ENCODE data around the gene LBH.

The LBH gene

DNA sequence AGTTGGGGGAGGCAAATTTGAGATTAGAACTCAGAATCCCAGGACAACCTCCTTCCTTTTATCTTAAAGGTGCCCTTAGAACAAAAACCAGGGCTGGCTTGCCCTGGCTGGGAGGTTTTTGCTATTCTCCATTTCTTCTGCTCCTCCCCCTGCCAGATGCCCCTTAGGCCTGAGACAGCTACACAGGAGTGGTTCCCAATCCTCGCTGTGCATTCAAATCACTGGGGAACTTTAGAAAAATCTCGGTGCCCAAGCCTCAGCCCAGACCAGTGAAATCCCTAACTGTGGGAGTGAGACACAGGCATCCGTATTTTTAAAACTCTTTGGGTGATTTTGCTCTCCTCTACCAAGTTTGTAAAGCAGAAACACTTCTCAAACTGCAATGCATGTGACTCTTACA, 38.8 kb downstream of the LBH start:
- no peak overlapping the region for H3K27ac ChIP-seq
- no peak for DNase-seq (ENCODE audit: low read depth, low spot score)

GRCh38 chr2:30271301-30271700, 40.0 kb downstream of the LBH start:
- DNase-seq (ENCODE audit: low read depth, low spot score): no peak
- no peak overlapping the region for H3K27ac ChIP-seq

GRCh38 chr2:30272286-30272685, 41.0 kb downstream of the LBH start:
- no peak overlapping the region for H3K27ac ChIP-seq
- no peak for DNase-seq (ENCODE audit: low read depth, low spot score)

- H3K27ac ChIP-seq: peak overlapping the region; percentile 86
- DNase-seq (ENCODE audit: low read depth, low spot score): no peak
These were observed 41.6 kb downstream of the LBH start for GRCh38 chr2:30272761-30273573.

DNA sequence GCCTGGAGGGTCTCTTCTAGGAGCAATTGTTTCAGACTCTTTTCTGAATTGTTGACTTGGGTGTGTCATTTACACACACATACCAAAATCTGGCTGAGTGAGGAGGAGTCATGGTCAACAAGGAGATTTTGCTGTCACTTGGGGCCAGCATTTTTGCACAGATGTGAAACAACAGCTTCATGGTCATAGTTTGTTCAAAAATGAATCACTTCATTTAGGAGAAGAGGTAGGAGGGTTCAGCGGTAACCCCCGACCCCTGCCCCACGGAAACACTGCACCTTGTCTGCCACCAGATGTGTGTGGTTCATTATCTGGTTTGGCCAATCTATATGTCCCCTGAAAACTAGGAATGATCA, 42.2 kb downstream of the LBH start:
- DNase-seq (ENCODE audit: low read depth, low spot score): no peak
- H3K27ac ChIP-seq: peak overlapping the region; percentile 86

DNA sequence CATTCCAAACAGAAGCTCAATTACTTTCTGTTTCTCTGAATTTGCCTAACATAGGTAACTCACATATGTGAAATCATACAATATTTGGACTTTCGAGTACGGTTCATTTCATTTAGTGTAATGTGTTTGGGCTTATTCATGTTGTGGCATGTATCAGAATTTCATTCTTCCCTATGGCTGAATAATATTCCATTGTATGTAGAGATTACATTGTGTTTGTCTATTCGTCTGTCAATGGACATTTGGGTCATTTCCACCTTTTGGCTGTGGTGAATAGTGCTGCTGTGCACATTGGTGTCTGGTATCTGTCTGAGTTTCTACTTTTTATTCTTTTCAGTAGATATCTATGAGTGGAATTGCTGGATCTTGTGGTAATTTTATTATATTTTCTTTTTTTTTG, 43.9 kb downstream of the LBH start:
- H3K27ac ChIP-seq: peak overlapping the region; percentile 86
- DNase-seq (ENCODE audit: low read depth, low spot score): peak; percentile 82

- no peak overlapping the region for H3K27ac ChIP-seq
- no peak for DNase-seq (ENCODE audit: low read depth, low spot score)
These were observed 45.1 kb downstream of the LBH start for GRCh38 chr2:30276455-30276911.

DNA sequence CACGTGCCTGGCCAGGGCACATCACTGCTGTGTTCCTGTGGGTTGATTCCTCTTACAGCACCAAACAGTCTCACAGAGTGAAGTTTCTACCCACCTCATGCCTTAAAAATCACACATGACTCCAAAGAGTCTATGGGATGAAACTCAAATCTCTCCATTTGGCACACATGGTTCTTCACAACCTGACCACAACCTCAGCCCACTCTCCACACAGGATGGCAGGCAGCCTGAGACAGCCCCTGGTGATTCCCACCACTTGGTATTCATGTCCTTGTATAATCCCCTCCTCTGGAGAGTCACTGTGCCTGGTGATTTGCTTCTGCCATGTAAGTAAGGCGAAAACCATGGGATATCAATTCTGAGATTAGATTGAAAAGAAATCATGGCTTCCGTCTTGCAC, 46.2 kb downstream of the LBH start:
- H3K27ac ChIP-seq: no peak overlapping the region
- no peak for DNase-seq (ENCODE audit: low read depth, low spot score)

GRCh38 chr2:30278419-30278818, 47.1 kb downstream of the LBH start:
- no peak overlapping the region for H3K27ac ChIP-seq
- no peak for DNase-seq (ENCODE audit: low read depth, low spot score)

DNA sequence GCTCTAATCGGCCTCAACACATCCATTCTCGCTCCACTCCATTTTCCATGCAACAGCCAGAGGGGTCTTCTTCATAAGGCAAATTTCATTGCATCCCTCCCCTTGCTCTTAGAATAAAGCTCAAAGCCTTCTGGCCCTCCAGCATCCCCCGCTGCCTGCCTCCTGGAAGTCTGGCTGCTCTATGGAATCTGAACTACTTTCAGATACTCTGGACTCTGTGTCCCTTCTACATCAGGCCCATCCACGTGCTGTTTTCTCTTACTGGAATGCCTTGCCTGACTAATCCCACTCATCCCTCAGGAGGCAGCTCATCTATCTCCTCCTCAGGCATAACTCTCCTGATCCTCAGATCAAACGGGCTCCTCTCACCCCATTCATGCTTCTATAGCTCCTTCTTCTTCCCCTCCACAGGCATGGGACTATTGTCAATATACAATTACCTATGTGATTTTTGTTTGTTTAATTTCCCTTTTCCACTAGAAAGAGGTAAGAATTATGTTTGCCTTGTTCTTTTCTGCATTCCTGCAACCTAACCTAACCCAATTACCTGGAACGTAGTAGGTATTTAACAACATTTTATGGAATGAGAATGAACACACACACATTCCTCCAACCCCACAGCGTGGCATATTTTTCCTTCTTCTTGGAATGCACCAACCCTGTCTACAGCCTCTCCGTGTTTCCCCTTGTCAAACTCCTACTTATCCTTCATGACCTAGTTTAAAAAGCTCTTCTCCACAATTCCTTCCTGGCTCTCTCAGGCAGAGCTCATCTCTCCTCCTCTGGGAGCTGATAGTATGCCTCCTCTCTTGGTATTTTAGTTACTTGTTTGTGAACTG, 49.5 kb downstream of the LBH start:
- H3K27ac ChIP-seq: no peak overlapping the region
- DNase-seq (ENCODE audit: low read depth, low spot score): no peak

DNA sequence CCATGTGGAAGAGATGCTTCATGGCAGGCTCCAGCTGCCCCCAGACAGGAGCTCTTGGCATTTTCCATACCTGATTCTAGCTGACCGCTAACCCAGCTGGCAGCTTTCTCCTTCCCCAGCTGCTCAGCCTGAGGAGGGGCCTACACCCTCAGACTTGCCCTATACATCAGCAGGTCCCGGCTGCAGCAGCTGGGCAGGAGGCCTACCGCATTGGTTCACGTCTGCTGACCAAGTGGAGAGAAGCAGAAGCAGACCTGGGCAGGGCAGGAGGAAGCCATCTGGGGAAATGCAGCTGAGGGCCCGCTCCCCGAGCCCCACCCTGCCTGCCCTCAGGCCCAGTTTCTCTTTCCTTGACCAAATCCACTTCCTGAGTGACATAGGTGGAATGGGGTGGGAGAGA, 50.7 kb downstream of the LBH start:
- no peak for DNase-seq (ENCODE audit: low read depth, low spot score)
- no peak overlapping the region for H3K27ac ChIP-seq

DNA sequence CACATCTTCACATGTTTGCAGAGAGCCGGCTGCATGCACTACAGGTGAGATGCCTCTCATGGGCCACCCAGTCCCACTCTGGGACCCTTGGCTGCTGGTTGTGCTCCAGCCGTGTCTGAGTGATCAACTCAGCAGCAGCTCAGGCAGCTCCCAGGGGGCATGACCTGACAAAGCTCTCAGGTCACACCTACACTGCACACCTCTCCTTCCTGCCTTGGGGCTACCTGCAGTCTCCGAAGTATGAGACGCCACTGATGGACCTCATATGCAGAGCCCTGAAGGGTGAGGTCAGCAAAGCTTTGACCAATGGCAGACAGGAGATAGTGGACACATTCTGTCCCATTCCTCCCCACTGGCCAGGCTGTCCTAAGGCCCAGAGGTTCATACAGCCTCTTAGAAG, 51.4 kb downstream of the LBH start:
- no peak for DNase-seq (ENCODE audit: low read depth, low spot score)
- no peak overlapping the region for H3K27ac ChIP-seq

DNA sequence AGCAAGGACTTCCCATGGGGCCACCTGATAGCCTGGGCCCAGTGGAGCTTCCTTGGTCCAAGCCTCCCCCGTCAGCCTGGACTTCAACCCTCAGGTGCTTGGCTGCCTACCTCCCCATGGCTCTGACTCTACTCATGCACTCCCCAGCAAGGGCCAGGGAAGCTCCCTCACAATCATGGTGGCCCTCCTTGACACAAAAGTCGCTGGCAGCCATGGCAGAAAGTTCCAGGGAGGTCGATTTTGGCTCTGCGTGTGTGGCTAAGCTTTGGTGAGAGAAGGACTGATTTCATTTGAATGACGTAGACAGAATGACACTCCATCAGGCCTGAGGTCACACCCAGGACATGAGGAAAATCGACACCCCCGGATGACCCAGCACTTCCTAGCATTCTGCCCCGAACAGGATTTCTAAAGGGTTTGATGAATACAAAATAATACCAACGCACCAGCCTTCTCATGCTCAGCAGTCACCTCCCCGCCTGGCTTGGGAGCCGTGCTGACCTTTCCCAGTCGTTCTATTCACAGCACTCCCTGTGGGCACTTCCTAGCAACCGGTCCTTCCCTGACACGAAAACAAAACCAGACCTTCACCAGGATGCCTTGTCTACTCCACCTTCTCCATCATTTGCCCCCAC, 52.7 kb downstream of the LBH start:
- no peak for DNase-seq (ENCODE audit: low read depth, low spot score)
- no peak overlapping the region for H3K27ac ChIP-seq

GRCh38 chr2:30285758-30286157, 54.4 kb downstream of the LBH start:
- H3K27ac ChIP-seq: no peak overlapping the region
- no peak for DNase-seq (ENCODE audit: low read depth, low spot score)

- DNase-seq (ENCODE audit: low read depth, low spot score): no peak
- H3K27ac ChIP-seq: no peak overlapping the region
These were observed 56.0 kb downstream of the LBH start for GRCh38 chr2:30287190-30287840.

- DNase-seq (ENCODE audit: low read depth, low spot score): no peak
- H3K27ac ChIP-seq: no peak overlapping the region
These were observed 56.7 kb downstream of the LBH start for GRCh38 chr2:30287857-30288513.

DNA sequence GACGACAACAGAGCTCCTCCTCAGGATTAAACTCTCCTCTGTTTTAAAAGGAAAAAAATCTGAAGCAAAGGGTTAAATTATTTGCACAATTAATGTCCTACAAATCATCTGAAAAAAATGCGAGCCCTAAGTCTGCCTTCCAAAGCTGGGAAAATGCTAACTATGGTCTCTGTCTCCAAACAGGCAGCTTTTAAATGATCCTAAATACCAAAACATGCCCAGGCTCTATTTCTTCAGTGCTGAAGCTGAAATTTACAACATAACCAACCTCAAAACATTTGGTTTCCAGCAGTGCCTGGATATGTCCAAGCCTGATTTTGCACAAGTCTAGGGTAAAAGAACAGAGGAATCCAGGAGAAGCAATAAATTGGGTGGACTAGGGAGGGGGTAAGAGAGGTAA, 57.2 kb downstream of the LBH start:
- DNase-seq (ENCODE audit: low read depth, low spot score): no peak
- H3K27ac ChIP-seq: no peak overlapping the region

- peak overlapping the region; percentile 29 for H3K27ac ChIP-seq
- DNase-seq (ENCODE audit: low read depth, low spot score): peak; percentile 85
These were observed 62.1 kb downstream of the LBH start for GRCh38 chr2:30293303-30293921.

DNA sequence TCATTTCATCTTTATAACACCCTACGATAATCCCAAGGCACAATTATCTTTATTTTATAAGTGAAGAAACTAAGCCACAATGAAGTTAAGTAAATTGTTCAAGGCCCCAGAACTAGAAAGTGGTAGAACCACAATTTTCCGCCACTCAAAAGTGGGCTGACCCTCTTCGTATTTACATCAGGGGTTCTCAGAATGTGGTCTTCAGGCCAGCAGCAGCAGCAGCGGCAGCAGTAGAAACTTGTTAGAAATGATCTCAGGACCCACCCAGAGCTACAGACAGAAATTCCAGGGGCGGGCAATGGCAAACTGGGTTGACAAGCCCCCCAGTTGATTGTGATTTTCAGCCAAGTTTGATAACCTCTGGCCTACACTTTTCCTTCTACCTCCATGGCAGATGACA, 62.8 kb downstream of the LBH start:
- H3K27ac ChIP-seq: peak overlapping the region; percentile 29
- no peak for DNase-seq (ENCODE audit: low read depth, low spot score)

- H3K27ac ChIP-seq: no peak overlapping the region
- no peak for DNase-seq (ENCODE audit: low read depth, low spot score)
These were observed 65.2 kb downstream of the LBH start for GRCh38 chr2:30296496-30296895.
